GM18951 (cell line): ENCODE measurements around the gene USF2.

ENCODE experiments used
- POLR2A ChIP-seq: IDR thresholded peaks from 4 replicates; pipeline ENCODE4 v1.6.1; 2011; ENCODE audit warnings: mild to moderate bottlenecking; ENCODE audit not compliant: insufficient read length, insufficient read depth; ENCODE audit errors: extremely low read depth
- in situ Hi-C: fragments of 300-500 bp; cut with MboI; formaldehyde crosslinking; loops from one replicate; pipeline ENCODE4 v1.12.0; 2022; ENCODE audit warnings: low sequenced_read_pairs, mixed read lengths, inconsistent platforms; ENCODE audit not compliant: unreplicated experiment

The USF2 gene

DNA sequence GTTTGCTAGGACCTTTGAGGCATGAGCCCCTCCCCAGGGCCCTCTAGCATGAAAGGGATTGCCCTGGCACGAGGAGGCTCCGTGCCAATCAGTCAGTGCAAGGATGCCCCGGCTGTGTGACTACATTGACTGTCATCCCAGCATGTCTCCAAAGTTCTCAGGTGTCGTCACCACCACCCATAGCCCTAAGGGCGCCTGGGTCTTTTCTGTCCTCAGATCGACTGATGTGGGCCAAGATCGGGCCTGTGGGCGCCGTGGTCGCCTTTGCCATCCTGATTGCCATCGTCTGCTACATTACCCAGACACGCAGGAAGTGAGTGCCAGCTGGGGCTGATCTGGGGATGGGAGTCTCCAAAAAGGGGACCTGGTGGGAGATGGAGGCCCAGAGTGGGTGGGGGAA lies 41.6 kb downstream of the USF2 start:
- in situ Hi-C loops = no loop called here
- no peak for TF ChIP-seq POLR2A

DNA sequence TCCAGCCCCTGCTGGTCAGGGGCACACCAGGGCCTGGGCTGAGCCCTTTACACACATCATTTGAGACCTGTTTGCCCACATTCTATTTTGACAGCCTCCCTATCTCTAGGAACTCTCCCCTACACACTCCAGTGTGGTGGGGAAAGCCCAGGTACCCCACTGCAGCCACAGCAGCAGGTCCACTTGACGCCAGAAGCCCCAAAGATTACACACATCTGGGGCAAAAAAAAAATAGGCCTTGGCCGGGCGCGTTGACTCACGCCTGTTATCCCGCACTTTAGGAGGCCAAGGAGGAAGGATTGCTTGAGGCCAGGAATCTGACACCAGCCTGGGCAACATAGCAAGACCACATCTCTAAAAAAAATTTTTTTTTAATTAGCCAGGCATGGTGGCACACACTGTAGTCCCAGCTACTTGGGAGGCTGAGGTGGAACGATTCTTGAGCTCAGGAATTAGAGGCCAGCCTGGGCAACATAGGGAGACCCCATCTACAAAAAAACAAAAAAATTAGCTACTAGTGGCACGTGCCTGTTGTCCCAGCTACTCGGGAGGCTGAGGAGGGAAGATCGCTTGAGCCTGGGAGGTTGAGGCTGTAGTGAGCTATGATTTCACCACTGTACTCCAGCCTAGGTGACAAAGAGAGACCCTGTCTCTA lies 42.2 kb downstream of the USF2 start:
- TF ChIP-seq POLR2A = no peak

GRCh38 chr19:35311901-35312665 lies 43.3 kb downstream of the USF2 start:
- TF ChIP-seq POLR2A = no peak
- in situ Hi-C loops = no loop called here

More for the DNA sequence above, 42.2 kb downstream of the USF2 start:
- in situ Hi-C loops = no loop called here

DNA sequence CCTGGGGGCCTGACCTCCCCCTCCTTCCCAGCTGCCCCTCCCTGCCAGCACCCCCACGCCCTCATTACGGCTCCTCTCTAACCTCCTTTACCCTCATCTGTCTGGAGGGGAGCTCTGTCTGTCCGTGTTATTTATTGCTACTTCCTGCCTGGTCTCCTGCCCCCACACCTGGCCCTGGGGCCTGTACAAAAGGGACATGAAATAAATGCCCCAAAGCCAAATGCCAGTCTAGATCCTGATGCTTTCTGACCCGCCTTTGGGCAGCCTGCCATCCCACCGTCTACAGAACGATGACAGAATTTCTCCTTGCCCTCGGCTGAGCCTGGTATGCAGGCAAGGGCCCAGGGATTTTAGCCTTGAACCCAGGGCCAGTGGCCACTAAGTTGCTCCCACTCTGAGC lies 44.8 kb downstream of the USF2 start:
- in situ Hi-C loops = no loop called here
- no peak for TF ChIP-seq POLR2A

DNA sequence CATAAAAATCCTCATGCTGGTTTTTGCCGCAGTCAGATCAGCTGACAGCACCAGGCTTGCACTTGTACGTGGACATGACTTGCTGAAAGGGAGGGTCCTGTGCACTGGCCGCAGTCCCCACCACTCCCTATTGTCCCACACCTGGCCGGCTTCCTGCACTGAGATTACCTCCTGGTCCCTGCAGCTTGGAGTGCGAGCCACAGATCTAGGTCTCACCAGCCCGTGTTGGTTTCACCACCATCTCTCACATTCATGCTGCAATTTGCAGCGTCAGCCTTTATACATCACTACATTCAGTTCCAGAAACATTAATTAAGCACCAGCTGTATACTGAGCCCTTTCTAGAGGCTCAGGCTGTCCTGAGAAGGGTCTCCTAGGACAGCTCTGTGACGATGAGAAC lies 45.3 kb downstream of the USF2 start:
- no peak for TF ChIP-seq POLR2A
- in situ Hi-C loops = no loop called here

- TF ChIP-seq POLR2A = no peak
- in situ Hi-C loops = no loop called here
These were observed 46.2 kb downstream of the USF2 start for GRCh38 chr19:35314858-35315470.

GRCh38 chr19:35315883-35316282 lies 47.1 kb downstream of the USF2 start:
- in situ Hi-C loops = no loop called here

GRCh38 chr19:35316560-35316959 lies 47.8 kb downstream of the USF2 start:
- no peak for TF ChIP-seq POLR2A
- in situ Hi-C loops = no loop called here

More at GRCh38 chr19:35315883-35316282, 47.1 kb downstream of the USF2 start:
- TF ChIP-seq POLR2A = no peak

- in situ Hi-C loops = no loop called here
- TF ChIP-seq POLR2A = no peak
These were observed 48.8 kb downstream of the USF2 start for GRCh38 chr19:35317464-35318043.

DNA sequence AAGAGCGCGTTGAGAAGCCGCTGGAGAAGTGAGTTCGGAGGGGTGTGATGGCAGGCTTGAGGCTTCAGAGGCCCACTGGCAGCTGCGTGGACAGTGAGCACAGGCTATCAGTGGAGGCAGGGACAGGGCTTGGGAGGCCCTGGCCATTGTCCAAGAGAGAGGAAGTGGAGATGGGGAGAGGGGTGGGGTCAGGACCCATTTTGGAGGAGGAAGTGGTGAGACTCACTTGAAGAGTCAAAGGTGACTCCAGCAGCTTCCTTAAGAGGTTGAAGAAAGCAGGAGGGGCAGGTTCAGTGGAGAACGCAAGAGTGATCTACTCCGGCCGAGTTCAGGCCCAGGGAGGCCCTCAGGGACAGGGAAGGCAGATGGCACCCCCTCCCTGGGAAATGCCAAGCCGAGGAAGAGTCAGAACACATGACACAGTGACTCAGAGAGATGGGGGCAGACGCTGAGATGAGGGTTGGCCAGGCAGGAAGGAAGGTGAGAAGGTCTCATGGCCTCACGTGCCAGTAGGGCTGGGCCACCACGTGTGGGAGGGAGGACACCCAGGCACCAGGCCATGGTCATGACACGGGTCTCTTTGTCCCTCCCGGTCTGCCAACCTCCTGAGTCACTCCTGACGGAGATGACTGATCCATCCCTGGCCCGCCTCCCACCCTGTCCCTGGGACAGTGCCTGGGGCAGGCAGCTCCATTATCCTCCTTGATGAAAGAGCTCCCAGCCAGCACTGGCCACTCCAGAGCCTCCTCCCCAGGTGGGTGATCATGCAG lies 50.1 kb downstream of the USF2 start:
- no peak for TF ChIP-seq POLR2A
- in situ Hi-C loops = no loop called here

- in situ Hi-C loops = no loop called here
These were observed 51.4 kb downstream of the USF2 start for GRCh38 chr19:35320065-35320713.

GRCh38 chr19:35321291-35321690 lies 52.5 kb downstream of the USF2 start:
- in situ Hi-C loops = no loop called here
- TF ChIP-seq POLR2A = no peak

More at GRCh38 chr19:35320065-35320713, 51.4 kb downstream of the USF2 start:
- TF ChIP-seq POLR2A = no peak
